Measurements from ENCODE around the gene VAV2. TPM values are rescaled to one million over a fixed set of nuclear protein-coding genes. Genes with fewer than 3 reads are reported as not detected.
A peak's percentile ranks its signal among the peaks of the same experiment; 100 is the strongest.
"Not testable (repeated sequence)": the region's sequence is repeated elsewhere in the genome, so short reads cannot be mapped to it uniquely, and the experiment has no call there.

VAV2 gene
- total RNA-seq, 1 donor: 13.4 TPM

GRCh38 chr9:133906218-133906617, 85.9 kb downstream of the VAV2 start:
- H3K4me3 ChIP-seq (ENCODE audit: low read depth, low read length): no peak overlapping the region
- TF ChIP-seq, protein P1, sequence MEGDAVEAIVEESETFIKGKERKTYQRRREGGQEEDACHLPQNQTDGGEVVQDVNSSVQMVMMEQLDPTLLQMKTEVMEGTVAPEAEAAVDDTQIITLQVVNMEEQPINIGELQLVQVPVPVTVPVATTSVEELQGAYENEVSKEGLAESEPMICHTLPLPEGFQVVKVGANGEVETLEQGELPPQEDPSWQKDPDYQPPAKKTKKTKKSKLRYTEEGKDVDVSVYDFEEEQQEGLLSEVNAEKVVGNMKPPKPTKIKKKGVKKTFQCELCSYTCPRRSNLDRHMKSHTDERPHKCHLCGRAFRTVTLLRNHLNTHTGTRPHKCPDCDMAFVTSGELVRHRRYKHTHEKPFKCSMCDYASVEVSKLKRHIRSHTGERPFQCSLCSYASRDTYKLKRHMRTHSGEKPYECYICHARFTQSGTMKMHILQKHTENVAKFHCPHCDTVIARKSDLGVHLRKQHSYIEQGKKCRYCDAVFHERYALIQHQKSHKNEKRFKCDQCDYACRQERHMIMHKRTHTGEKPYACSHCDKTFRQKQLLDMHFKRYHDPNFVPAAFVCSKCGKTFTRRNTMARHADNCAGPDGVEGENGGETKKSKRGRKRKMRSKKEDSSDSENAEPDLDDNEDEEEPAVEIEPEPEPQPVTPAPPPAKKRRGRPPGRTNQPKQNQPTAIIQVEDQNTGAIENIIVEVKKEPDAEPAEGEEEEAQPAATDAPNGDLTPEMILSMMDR (IDR thresholded peaks at IDR 0.05; ENCODE audit: insufficient read depth, low read depth, low read length): no peak
- no peak for DNase-seq (ENCODE audit: low read depth)

- TF ChIP-seq, protein P1 (IDR thresholded peaks at IDR 0.05; ENCODE audit: insufficient read depth, low read depth, low read length): no peak
- H3K4me3 ChIP-seq (ENCODE audit: low read depth, low read length): no peak overlapping the region
Observed at GRCh38 chr9:133905493-133905892, 86.6 kb downstream of the VAV2 start.

GRCh38 chr9:133904346-133905090, 87.6 kb downstream of the VAV2 start:
- no peak overlapping the region for H3K4me3 ChIP-seq (ENCODE audit: low read depth, low read length)
- TF ChIP-seq, protein P1 (IDR thresholded peaks at IDR 0.05; ENCODE audit: insufficient read depth, low read depth, low read length): no peak
- DNase-seq (ENCODE audit: low read depth): peak; percentile 14

More at GRCh38 chr9:133905493-133905892, 86.6 kb downstream of the VAV2 start:
- no peak for DNase-seq (ENCODE audit: low read depth)

GRCh38 chr9:133901184-133901835, 90.8 kb downstream of the VAV2 start:
- TF ChIP-seq, protein P1 (IDR thresholded peaks at IDR 0.05; ENCODE audit: insufficient read depth, low read depth, low read length): no peak
- DNase-seq (ENCODE audit: low read depth): no peak
- H3K4me3 ChIP-seq (ENCODE audit: low read depth, low read length): no peak overlapping the region

GRCh38 chr9:133897675-133898074, 94.4 kb downstream of the VAV2 start:
- peak; percentile 58 for DNase-seq (ENCODE audit: low read depth)

DNA sequence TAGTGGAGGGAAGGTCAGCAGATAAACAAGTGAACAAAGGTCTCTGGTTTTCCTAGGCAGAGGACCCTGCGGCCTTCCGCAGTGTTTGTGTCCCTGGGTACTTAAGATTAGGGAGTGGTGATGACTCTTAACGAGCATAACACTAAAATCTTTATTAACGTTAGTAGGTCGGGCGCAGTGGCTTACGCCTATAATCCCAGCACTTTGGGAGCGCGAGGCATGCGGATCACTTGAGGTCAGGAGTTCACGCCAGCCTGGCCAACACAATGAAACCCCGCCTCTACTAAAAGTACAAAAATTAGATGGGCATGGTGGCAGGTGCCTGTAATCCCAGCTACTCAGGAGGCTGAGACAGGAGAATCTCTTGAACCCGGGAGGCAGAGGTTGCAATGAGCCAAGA, 96.1 kb downstream of the VAV2 start:
- not testable (repeated sequence) for DNase-seq (ENCODE audit: low read depth); H3K4me3 ChIP-seq (ENCODE audit: low read depth, low read length)

More at GRCh38 chr9:133897675-133898074, 94.4 kb downstream of the VAV2 start:
- TF ChIP-seq, protein P1 (IDR thresholded peaks at IDR 0.05; ENCODE audit: insufficient read depth, low read depth, low read length): no peak
- H3K4me3 ChIP-seq (ENCODE audit: low read depth, low read length): no peak overlapping the region

DNA sequence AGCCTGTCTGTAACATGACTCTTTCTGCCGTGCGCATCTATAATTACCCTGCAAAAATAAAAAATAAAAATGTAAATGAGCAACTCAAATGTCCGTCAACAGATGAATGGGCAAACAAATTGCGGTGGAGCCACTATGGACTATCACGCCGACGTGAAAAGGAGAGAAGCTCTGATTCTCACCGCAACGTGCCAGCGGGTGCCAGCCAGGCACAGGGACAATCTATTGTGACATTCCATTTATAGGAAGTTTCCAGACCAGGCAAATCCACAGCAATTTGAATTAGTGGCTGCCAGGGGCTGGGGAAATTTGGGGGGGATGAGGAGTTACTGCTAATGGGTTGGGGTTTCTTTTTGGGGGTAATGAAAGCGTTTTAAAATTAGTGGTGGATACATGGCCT, 96.8 kb downstream of the VAV2 start:
- no peak for DNase-seq (ENCODE audit: low read depth)
- H3K4me3 ChIP-seq (ENCODE audit: low read depth, low read length): no peak overlapping the region
- TF ChIP-seq, protein P1 (IDR thresholded peaks at IDR 0.05; ENCODE audit: insufficient read depth, low read depth, low read length): no peak

Measured in fibroblast of villous mesenchyme (primary cell).